Cardiac muscle cell (in vitro differentiated cells and primary cell): Measurements from ENCODE around the gene FAM210A. TPM values are rescaled to one million over a fixed set of nuclear protein-coding genes. Genes with fewer than 3 reads are reported as not detected.

Experiments used
- DNase-seq, 2 donors: peaks; one replicate each; pipeline versions ENCODE4 v3.0.0 to v3.0.0-alpha.2; 2010 to 2017; ENCODE audit warnings: low read depth in 1 of 2, low spot score in 1 of 2
- H3K27ac ChIP-seq: fragments of 200-600 bp; sonication (generic); 2 replicates; pipeline ENCODE4 v1.5.1; 2016
- H3K27me3 ChIP-seq: fragments of 200-600 bp; sonication (generic); 2 replicates; pipeline ENCODE4 v1.6.0; 2016; ENCODE audit warnings: control low read depth
- H3K36me3 ChIP-seq: fragments of 200-600 bp; sonication (generic); 2 replicates; pipeline ENCODE4 v1.5.1; 2016; ENCODE audit warnings: control low read depth
- H3K4me1 ChIP-seq: fragments of 200-600 bp; sonication (generic); 2 replicates; pipeline ENCODE4 v1.8.1; 2017; ENCODE audit warnings: low read depth, mild to moderate bottlenecking, mixed run types
- H3K4me3 ChIP-seq: fragments of 200-600 bp; sonication (generic); 2 replicates; pipeline ENCODE4 v1.5.1; 2016; ENCODE audit warnings: mild to moderate bottlenecking
- H3K9me3 ChIP-seq: fragments of 200-600 bp; sonication (generic); 2 replicates; pipeline ENCODE4 v1.5.1; 2017; ENCODE audit warnings: low read depth, mild to moderate bottlenecking, control low read depth
- polyA plus RNA-seq: library from polyadenylated mRNA; unstranded; fragments of >200 nt; fragmentation: Nextera tagmentation; extraction: Ambion mirVana; gene quantifications from 2 replicates; pipeline ENCODE4 v1.2.1, GENCODE V29; 2016
- total RNA-seq: library from RNA; depleted of rRNA; stranded (reverse); fragments of >200 nt; gene quantifications from 2 replicates; pipeline ENCODE4 v1.2.3, GENCODE V29; 2016
- TF ChIP-seq, protein P1 (sequence below): IDR thresholded peaks from 2 replicates; pipeline ENCODE4 v1.5.1; 2012; ENCODE audit warnings: low read depth, mild to moderate bottlenecking, low read length

The FAM210A gene
- total and polyA plus RNA-seq, 2 experiments from 2014 or later, result 20.0 to 20.6 TPM

DNA sequence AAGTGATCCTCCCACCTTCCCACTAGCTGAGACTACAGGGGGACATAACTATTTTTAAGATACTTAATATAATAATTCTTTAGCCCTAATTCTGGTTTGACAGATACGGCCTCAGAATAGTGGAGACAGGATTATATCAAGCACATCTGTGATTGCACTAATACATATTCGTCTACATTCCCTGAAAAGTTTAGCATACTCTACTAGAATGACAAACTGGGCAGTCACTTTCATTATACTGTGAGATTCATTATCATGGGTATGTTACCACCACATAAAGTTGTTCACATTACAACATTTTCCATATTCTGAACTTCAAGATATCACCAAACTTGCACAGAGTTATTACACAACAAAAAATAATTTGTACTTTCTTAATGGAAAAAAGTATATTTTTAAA lies 11.0 kb downstream of the FAM210A start:
- Histone ChIP-seq H3K27me3 (no peaks in the 10 kb centered on the region), H3K4me1 (peaks cover 13% of the 10 kb centered on the region), H3K27ac (no peak overlapping the region), H3K36me3 (no peaks in the 10 kb centered on the region), H3K9me3 (no peaks in the 10 kb centered on the region), H3K4me3 (no peak overlapping the region)
- TF ChIP-seq, protein P1, sequence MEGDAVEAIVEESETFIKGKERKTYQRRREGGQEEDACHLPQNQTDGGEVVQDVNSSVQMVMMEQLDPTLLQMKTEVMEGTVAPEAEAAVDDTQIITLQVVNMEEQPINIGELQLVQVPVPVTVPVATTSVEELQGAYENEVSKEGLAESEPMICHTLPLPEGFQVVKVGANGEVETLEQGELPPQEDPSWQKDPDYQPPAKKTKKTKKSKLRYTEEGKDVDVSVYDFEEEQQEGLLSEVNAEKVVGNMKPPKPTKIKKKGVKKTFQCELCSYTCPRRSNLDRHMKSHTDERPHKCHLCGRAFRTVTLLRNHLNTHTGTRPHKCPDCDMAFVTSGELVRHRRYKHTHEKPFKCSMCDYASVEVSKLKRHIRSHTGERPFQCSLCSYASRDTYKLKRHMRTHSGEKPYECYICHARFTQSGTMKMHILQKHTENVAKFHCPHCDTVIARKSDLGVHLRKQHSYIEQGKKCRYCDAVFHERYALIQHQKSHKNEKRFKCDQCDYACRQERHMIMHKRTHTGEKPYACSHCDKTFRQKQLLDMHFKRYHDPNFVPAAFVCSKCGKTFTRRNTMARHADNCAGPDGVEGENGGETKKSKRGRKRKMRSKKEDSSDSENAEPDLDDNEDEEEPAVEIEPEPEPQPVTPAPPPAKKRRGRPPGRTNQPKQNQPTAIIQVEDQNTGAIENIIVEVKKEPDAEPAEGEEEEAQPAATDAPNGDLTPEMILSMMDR, result no peak
- DNase-seq, result no peak

DNA sequence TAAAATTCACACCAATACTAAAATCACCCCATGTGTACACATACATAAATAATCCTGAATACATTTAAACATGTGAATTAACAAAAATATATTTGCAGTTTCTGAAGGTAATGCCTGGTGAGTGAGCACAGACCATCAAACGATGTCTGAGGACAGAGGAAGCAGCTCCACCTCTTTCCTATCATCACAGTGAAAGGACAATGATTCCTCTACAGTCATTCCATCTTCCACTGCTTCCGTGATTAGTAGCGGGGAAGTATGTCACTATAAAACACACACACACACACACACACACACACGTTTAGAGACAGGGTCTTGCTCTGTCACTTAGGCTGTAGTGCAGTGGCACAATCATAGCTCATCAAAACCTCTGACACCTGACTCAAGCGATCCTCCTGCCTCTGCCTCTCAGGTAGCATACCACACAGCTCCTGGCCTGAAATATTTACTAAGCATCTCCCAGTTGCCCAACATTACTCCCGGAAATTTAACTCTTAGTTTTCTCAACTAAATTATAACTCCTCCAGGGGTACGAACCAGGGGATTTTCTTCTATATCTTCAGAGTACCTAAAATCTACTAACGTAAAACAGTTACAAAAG lies 12.8 kb downstream of the FAM210A start:
- Histone ChIP-seq H3K9me3 (no peaks in the 10 kb centered on the region), H3K27ac (peak overlapping the region; percentile 63), H3K36me3 (no peaks in the 10 kb centered on the region), H3K27me3 (no peaks in the 10 kb centered on the region), H3K4me3 (no peak overlapping the region), H3K4me1 (peaks cover 13% of the 10 kb centered on the region)
- TF ChIP-seq, protein P1, result no peak
- DNase-seq, result no peak

DNA sequence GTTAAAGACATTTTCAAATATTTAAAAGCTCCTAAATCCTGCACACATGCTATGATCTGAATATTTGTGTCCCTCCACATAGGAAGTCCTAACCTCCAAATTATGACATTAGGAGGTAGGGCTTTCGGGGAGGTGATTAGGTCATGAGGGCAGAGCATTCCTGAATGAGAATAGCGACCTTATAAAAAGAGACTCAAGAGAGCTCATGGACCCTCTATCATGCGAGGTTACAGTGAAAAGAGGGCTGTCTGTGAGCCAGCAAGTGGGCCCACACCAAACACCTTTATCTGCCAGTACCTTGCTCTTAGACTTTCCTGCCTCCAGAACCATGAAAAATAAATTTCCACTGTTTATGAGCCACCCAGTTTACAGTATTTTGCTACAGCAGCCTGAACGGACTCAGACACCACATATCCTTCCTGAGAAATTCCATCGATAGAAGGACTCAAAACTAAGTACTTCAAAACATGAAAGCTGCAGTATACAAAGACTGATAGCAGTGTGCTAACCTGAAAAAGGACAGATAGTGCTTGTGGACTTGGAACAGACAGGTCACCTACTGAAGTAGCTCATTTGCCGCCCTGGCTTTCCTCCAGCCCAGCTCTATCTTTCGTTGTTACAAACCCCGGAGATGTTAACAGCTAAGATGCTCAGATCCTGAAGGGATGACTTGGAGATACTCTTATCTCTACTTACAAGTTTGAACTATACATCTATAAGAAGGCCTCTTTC lies 13.8 kb downstream of the FAM210A start:
- Histone ChIP-seq H3K4me1 (peaks cover 13% of the 10 kb centered on the region), H3K36me3 (no peaks in the 10 kb centered on the region), H3K9me3 (no peaks in the 10 kb centered on the region), H3K4me3 (no peak overlapping the region), H3K27me3 (no peaks in the 10 kb centered on the region), H3K27ac (peak overlapping the region; percentile 63)
- peak in 1 of 2 donors; percentile 17 for DNase-seq
- TF ChIP-seq, protein P1, result no peak

DNA sequence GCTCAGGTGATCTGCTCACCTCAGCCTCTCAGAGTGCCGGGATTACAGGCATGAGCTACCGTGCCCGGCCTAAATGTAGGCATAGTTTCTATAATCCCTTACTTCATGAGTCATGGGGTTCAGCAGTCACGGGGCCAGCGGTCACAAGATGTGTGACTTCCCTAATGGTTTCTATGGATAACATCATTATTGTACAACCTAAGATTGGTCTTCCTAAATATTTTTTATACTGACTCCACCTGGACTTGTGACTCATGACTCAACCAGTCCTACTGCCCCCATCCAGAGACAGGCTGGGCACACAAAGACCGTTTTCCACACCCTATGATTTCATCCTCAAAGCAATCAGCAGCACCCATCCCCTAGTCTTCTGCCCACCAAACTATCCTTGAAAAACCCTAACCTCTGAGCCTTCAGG lies 15.9 kb downstream of the FAM210A start:
- Histone ChIP-seq H3K4me3 (no peak overlapping the region), H3K9me3 (no peaks in the 10 kb centered on the region), H3K27ac (no peak overlapping the region), H3K4me1 (peaks cover 13% of the 10 kb centered on the region), H3K36me3 (no peaks in the 10 kb centered on the region), H3K27me3 (no peaks in the 10 kb centered on the region)
- TF ChIP-seq, protein P1, result no peak
- no peak for DNase-seq

DNA sequence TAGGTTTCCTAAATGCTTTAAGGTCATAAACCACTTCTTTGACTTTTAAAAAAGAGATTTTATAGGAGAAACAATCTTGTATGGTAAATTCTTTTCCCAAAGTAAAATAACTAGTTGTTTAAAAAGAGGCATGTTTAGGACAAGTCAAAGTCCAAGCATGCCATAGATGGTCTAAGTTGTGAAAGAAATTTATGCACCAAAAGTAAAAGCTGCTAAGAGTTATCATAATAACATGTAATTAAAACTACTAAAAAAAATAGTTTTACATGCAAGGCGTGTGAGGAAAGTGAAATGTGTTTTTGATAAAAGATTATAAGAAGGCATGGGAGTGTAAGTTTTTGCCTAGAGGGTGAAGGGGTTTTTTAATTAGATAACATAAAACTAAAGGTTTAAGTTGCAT lies 22.5 kb downstream of the FAM210A start:
- no peak for DNase-seq
- H3K4me1 ChIP-seq, result no peaks in the 10 kb centered on the region
- no peak overlapping the region for H3K4me3 ChIP-seq
- no peaks in the 10 kb centered on the region for H3K27me3 ChIP-seq
- no peaks in the 10 kb centered on the region for H3K36me3 ChIP-seq
- H3K9me3 ChIP-seq, result peaks cover 3% of the 10 kb centered on the region
- TF ChIP-seq, protein P1, result no peak
- H3K27ac ChIP-seq, result no peak overlapping the region
